GM12865 (cell line): Measurements from ENCODE around the gene TMEM221.

Experiments
- DNase-seq: peaks from one replicate; pipeline ENCODE4 v3.0.0; 2010; ENCODE audit warnings: low read depth
- H3K4me3 ChIP-seq: 2 replicates; pipeline ENCODE4 v1.5.1; 2011; ENCODE audit warnings: mild to moderate bottlenecking, low read depth, low read length, control low read depth
- CTCF ChIP-seq: IDR thresholded peaks from 2 replicates; pipeline ENCODE4 v1.5.1; 2011; ENCODE audit warnings: low read length, control low read depth, low read depth, inconsistent platforms; ENCODE audit not compliant: insufficient read depth; ENCODE audit errors: missing control alignments

The TMEM221 gene

GRCh38 chr19:17470068-17470841 lies 21.8 kb upstream of the TMEM221 start, which contains the start of gene SLC27A1:
Gene SLC27A1 (plus strand): TSS chr19:17470524. CDS start chr19:17470541, 17 bp downstream.
- no peak for TF ChIP-seq CTCF
- peak; percentile 97 for DNase-seq
- H3K4me3 ChIP-seq, result peak within 1 kb of the TSS; percentile 83

GRCh38 chr19:17469481-17470067 lies 21.1 kb upstream of the TMEM221 start:
- no peak for TF ChIP-seq CTCF
- peak; percentile 96 for DNase-seq
- H3K4me3 ChIP-seq, result peak overlapping the region; percentile 83

GRCh38 chr19:17469092-17469480 lies 20.6 kb upstream of the TMEM221 start:
- TF ChIP-seq CTCF, result no peak
- H3K4me3 ChIP-seq, result peak overlapping the region; percentile 60
- DNase-seq, result no peak

- no peak for TF ChIP-seq CTCF
- DNase-seq, result no peak
- H3K4me3 ChIP-seq, result peak overlapping the region; percentile 60
These were observed 20.0 kb upstream of the TMEM221 start for GRCh38 chr19:17468302-17469091.

- H3K4me3 ChIP-seq, result no peak overlapping the region
- TF ChIP-seq CTCF, result no peak
- DNase-seq, result no peak
These were observed 19.2 kb upstream of the TMEM221 start for GRCh38 chr19:17467471-17468301.

- TF ChIP-seq CTCF, result no peak
- no peak for DNase-seq
- H3K4me3 ChIP-seq, result no peak overlapping the region
These were observed 18.0 kb upstream of the TMEM221 start for GRCh38 chr19:17466487-17466850.
